B cell (primary cell): ENCODE measurements around the gene DNAJC3. TPM values are rescaled to one million over a fixed set of nuclear protein-coding genes. Genes with fewer than 3 reads are reported as not detected.

Source experiments
- ATAC-seq: fragments of 200-7000 bp; cut with Tn5 transposase; one replicate; pipeline ENCODE4 v1.10.0; 2021; ENCODE audit warnings: low read depth, mild to moderate bottlenecking, moderate number of reproducible peaks, moderate library complexity
- CTCF ChIA-PET: fragments of 350-600 bp; sonication (Branson Sonifier 250); formaldehyde crosslinking; loops from one replicate; lab custom pipeline; 2021; ENCODE audit warnings: antibody characterized with exemption, inconsistent platforms; lab: Charles Lee
- POLR2A ChIA-PET: fragments of 350-600 bp; sonication (Branson Sonifier 250); formaldehyde crosslinking; loops from one replicate; lab custom pipeline; 2021; ENCODE audit warnings: antibody characterized with exemption; lab: Charles Lee
- DNase-seq: peaks from one replicate; pipeline ENCODE4 v3.0.0; 2013
- H2AFZ ChIP-seq: 2 replicates; pipeline ENCODE4 v1.6.1; 2012; ENCODE audit warnings: mild to moderate bottlenecking, low read depth, low read length; ENCODE audit not compliant: insufficient read depth, poor library complexity, severe bottlenecking
- H3K27ac ChIP-seq, 2 donors: 1 replicate in 1 of 2; 2 replicates in 1 of 2; pipeline ENCODE4 v1.5.1; 2012 to 2013; ENCODE audit warnings: low read length in 2 of 2, mild to moderate bottlenecking in 2 of 2, moderate library complexity in 1 of 2
- H3K27me3 ChIP-seq, 4 experiments: fragments of 200-600 bp in 1 of 4; sonication (generic) in 1 of 4; replicated peaks in 1 of 4; 1 replicate in 2 of 4; 2 replicates in 2 of 4; pipeline versions ENCODE4 v1.6.1 to v1.7.0; 2013 to 2016; ENCODE audit warnings: low read length in 3 of 4, mild to moderate bottlenecking in 2 of 4, mixed read lengths in 1 of 4, moderate library complexity in 1 of 4; ENCODE audit not compliant: insufficient read depth in 4 of 4, control insufficient read depth in 3 of 4; ENCODE audit errors: control extremely low read depth in 1 of 4
- H3K36me3 ChIP-seq, 2 experiments: replicated peaks in 1 of 2; 1 replicate in 1 of 2; 2 replicates in 1 of 2; pipeline versions ENCODE4 v1.6.1 to v1.7.1; 2013; ENCODE audit warnings: low read length in 1 of 2; ENCODE audit not compliant: insufficient read depth in 2 of 2, control insufficient read depth in 1 of 2; ENCODE audit errors: control extremely low read depth in 1 of 2, extremely low read depth in 1 of 2
- H3K4me1 ChIP-seq, 2 donors: fragments of 200-600 bp in 1 of 2; sonication (generic) in 1 of 2; 1 replicate in 1 of 2; 2 replicates in 1 of 2; pipeline versions ENCODE4 v1.5.1 to v1.6.1; 2013 to 2017; ENCODE audit warnings: low read length in 2 of 2; ENCODE audit not compliant: control insufficient read depth in 2 of 2, insufficient read depth in 2 of 2
- H3K4me2 ChIP-seq: replicated peaks from 2 replicates; pipeline ENCODE3; 2012; ENCODE audit warnings: mild to moderate bottlenecking, low read depth, low read length; ENCODE audit not compliant: poor library complexity, severe bottlenecking
- H3K4me3 ChIP-seq, 5 experiments: fragments of 200-600 bp in 1 of 5; sonication (generic) in 1 of 5; 1 replicate in 3 of 5; 2 replicates in 2 of 5; pipeline versions ENCODE4 v1.5.1 to v1.7.0; 2011 to 2016; ENCODE audit warnings: low read length in 4 of 5, mild to moderate bottlenecking in 4 of 5, low read depth in 2 of 5, control low read depth in 1 of 5, moderate library complexity in 1 of 5; ENCODE audit not compliant: insufficient read depth in 1 of 5; ENCODE audit errors: control extremely low read depth in 1 of 5, extremely low read depth in 1 of 5
- H3K79me2 ChIP-seq: fragments of 200-600 bp; sonication (generic); one replicate; pipeline ENCODE4 v1.6.0; 2016; ENCODE audit warnings: low read length; ENCODE audit not compliant: control insufficient read depth, insufficient read depth
- H3K9ac ChIP-seq: fragments of 200-600 bp; sonication (generic); 2 replicates; pipeline ENCODE4 v1.6.1; 2017; ENCODE audit warnings: mild to moderate bottlenecking, low read length, moderate library complexity
- H3K9me3 ChIP-seq, 3 donors: one replicate each; pipeline versions ENCODE4 v1.6.1 to v1.7.1; 2013; ENCODE audit warnings: low read length in 2 of 3; ENCODE audit not compliant: control insufficient read depth in 2 of 3, insufficient read depth in 1 of 3; ENCODE audit errors: control extremely low read depth in 1 of 3
- H4K20me1 ChIP-seq: 2 replicates; pipeline ENCODE4 v1.6.0; 2012; ENCODE audit warnings: mild to moderate bottlenecking, low read length; ENCODE audit not compliant: insufficient read depth, control insufficient read depth, poor library complexity, severe bottlenecking
- H3K27ac Mint-ChIP-seq: one replicate; pipeline ENCODE4 v1.8.0; 2021; ENCODE audit warnings: mixed read lengths
- H3K27me3 Mint-ChIP-seq: one replicate; pipeline ENCODE4 v1.8.0; 2021; ENCODE audit warnings: mixed read lengths
- H3K4me1 Mint-ChIP-seq: one replicate; pipeline ENCODE4 v1.8.0; 2021; ENCODE audit warnings: mixed read lengths
- H3K4me3 Mint-ChIP-seq: one replicate; pipeline ENCODE4 v1.8.0; 2021; ENCODE audit warnings: mixed read lengths
- H3K9me3 Mint-ChIP-seq: one replicate; pipeline ENCODE4 v1.8.0; 2022; ENCODE audit warnings: mixed read lengths; ENCODE audit not compliant: insufficient read depth
- EZH2 ChIP-seq: IDR thresholded peaks from 2 replicates; pipeline ENCODE4 v1.6.1; 2012; ENCODE audit warnings: borderline replicate concordance, low read depth, mild to moderate bottlenecking, moderate library complexity, low read length; ENCODE audit not compliant: insufficient read depth, poor library complexity, severe bottlenecking
- WGBS: methylation state at CpG from one replicate; pipeline ENCODE4 v1.1.5; 2013; ENCODE audit warnings: missing lambda C conversion rate; ENCODE audit not compliant: insufficient coverage; 5-methylcytosine and 5-hydroxymethylcytosine counted together
- intact Hi-C: fragments of 100-400 bp; cut with micrococcal nuclease; formaldehyde crosslinking; loops from one replicate; pipeline ENCODE4 v1.10.0; 2022
- polyA plus RNA-seq: library from polyadenylated mRNA; depleted of rRNA; stranded (reverse); fragments of >200 nt; gene quantifications from 2 replicates; pipeline ENCODE4 v1.2.3, GENCODE V29; 2012
- total RNA-seq, 2 donors: library from RNA; stranded (reverse); fragments of 120-200 nt in 1 of 2; gene quantifications; 1 replicate in 1 of 2; 2 replicates in 1 of 2; pipeline versions ENCODE4 v1.2.3 to v1.2.4, GENCODE V29; 2013 to 2022
- TF ChIP-seq, protein P1 (sequence below): fragments of 200-600 bp; IDR thresholded peaks from one replicate; pipeline ENCODE4 v1.8.0; 2022; ENCODE audit warnings: antibody characterized with exemption, mild to moderate bottlenecking

DNAJC3 gene
- total and polyA plus RNA-seq, 2 donors (not counting 1 experiment from before 2014, with no cell fraction given), result 2.8 to 12.1 TPM

DNA sequence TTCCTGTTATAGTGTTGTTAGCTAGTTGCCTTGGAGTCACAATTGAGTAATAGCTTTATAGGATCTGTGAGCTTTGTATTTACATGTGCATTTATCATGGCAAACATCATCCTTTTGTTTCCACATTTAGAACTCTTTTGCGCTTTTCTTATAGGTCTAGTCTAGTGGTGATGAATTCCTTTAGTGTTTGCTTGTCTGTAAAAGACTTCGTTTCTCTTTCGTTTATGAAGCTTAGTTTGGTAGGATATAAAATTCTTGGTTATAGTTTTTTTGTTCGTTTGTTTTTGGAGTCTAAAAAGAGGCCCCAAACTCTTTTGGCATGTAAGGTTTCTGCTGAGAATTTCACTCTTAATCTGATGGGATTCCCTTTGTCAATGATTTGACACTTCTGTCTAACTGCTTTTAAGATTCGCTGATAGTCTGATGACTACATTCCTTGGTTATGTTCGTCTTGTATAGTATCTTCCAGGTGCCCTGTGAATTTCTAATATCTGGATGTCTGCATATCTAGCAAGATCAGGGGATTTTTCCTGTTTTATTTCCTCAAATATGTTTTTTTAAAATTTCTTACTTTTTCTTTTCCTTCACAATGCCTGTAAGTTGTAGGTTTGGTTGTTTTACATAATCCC lies 20.2 kb downstream of the DNAJC3 start:
- POLR2A ChIA-PET, result no interaction called here
- TF ChIP-seq, protein P1, sequence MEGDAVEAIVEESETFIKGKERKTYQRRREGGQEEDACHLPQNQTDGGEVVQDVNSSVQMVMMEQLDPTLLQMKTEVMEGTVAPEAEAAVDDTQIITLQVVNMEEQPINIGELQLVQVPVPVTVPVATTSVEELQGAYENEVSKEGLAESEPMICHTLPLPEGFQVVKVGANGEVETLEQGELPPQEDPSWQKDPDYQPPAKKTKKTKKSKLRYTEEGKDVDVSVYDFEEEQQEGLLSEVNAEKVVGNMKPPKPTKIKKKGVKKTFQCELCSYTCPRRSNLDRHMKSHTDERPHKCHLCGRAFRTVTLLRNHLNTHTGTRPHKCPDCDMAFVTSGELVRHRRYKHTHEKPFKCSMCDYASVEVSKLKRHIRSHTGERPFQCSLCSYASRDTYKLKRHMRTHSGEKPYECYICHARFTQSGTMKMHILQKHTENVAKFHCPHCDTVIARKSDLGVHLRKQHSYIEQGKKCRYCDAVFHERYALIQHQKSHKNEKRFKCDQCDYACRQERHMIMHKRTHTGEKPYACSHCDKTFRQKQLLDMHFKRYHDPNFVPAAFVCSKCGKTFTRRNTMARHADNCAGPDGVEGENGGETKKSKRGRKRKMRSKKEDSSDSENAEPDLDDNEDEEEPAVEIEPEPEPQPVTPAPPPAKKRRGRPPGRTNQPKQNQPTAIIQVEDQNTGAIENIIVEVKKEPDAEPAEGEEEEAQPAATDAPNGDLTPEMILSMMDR, result no peak
- no peak for TF ChIP-seq EZH2
- 100% methylated on average over 3 of the region's 6 CpGs for WGBS

DNA sequence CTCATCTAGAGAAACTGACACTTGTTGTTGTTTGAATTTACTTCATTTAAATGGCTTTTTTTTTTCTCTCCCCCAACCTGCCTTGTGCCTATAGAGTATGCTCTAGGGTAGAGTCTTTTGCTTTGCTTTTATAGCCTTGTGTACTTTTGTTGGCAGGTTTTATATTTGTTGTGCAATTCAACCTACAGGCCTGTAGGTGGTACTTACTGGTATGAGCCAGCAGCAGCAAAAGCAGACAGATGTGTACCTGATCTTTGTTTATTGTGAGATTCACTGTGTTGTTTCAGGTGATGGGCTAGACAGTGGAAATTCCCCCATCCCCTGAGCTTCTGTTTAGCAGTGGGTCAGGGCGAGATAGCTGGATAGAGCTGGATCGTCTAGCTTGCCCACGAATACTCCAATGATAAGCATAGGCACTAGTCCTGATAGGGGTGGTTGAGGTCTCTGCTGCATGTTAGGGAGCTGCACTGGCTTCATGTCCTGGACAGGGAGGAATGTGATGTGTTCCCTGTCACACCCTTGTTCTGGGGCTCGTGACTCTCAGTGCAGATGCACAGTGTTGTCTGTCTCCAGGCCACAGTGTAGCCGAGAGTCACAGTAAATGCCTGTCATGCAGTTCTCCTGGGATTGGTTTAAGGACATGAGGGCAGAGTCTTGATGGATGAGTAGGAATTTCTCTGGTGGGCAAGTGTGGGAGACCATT lies 21.3 kb downstream of the DNAJC3 start:
- H4K20me1 ChIP-seq, result peaks cover 39% of the 10 kb centered on the region
- H3K4me1 ChIP-seq, result peaks cover 0 to 2% of the 10 kb centered on the region in 2 donors
- ChIA-PET POLR2A (interaction anchor here (0.6 kb wide), 1 partner anchor 22 kb away, joined by 10 read pairs; no protein-coding TSS in a partner anchor), CTCF (no interaction called here)
- 95% methylated on average over 5 of the region's 5 CpGs for WGBS
- H3K36me3 ChIP-seq, result no peaks in the 10 kb centered on the region
- Mint-ChIP-seq H3K4me1 (peaks cover 34% of the 10 kb centered on the region), H3K27ac (no peak overlapping the region), H3K4me3 (no peak overlapping the region), H3K9me3 (peaks cover 2% of the 10 kb centered on the region), H3K27me3 (no peaks in the 10 kb centered on the region)
- H2AFZ ChIP-seq, result no peak overlapping the region
- H3K4me2 ChIP-seq, result no peak overlapping the region
- no peak for TF ChIP-seq EZH2
- TF ChIP-seq, protein P1, result no peak
- intact Hi-C loops, result no loop called here
- no peak overlapping the region for H3K9ac ChIP-seq
- no peak overlapping the region for H3K27ac ChIP-seq
- no peaks in the 10 kb centered on the region for H3K27me3 ChIP-seq
- no peak overlapping the region for H3K4me3 ChIP-seq
- DNase-seq (no peak), ATAC-seq (no peak)
- peaks cover 24% of the 10 kb centered on the region for H3K79me2 ChIP-seq
- H3K9me3 ChIP-seq, result peaks cover 0 to 2% (median 0%) of the 10 kb centered on the region in 3 donors

More for the DNA sequence above, 20.2 kb downstream of the DNAJC3 start:
- no peak for ATAC-seq
- no peak overlapping the region for H3K4me2 ChIP-seq
- intact Hi-C loops, result no loop called here
- Mint-ChIP-seq H3K9me3 (peaks cover 2% of the 10 kb centered on the region), H3K4me1 (peaks cover 27% of the 10 kb centered on the region), H3K4me3 (no peak overlapping the region), H3K27me3 (no peaks in the 10 kb centered on the region), H3K27ac (no peak overlapping the region)
- peaks cover 0 to 2% of the 10 kb centered on the region in 2 donors for H3K4me1 ChIP-seq
- H3K27me3 ChIP-seq, result no peaks in the 10 kb centered on the region
- CTCF ChIA-PET, result no interaction called here
- no peak overlapping the region for H3K9ac ChIP-seq
- H3K79me2 ChIP-seq, result peaks cover 23% of the 10 kb centered on the region
- H3K27ac ChIP-seq, result no peak overlapping the region
- H3K9me3 ChIP-seq, result peaks cover 0 to 2% (median 0%) of the 10 kb centered on the region in 3 donors
- H3K36me3 ChIP-seq, result no peaks in the 10 kb centered on the region
- H4K20me1 ChIP-seq, result peaks cover 40% of the 10 kb centered on the region
- no peak overlapping the region for H3K4me3 ChIP-seq
- H2AFZ ChIP-seq, result no peak overlapping the region
- DNase-seq, result no peak
